Measurements from ENCODE around the gene SMIM12. TPM values are rescaled to one million over a fixed set of nuclear protein-coding genes. Genes with fewer than 3 reads are reported as not detected.

SMIM12 gene
- total RNA-seq, 1 donor from 2014 or later, result 45.4 TPM

DNA sequence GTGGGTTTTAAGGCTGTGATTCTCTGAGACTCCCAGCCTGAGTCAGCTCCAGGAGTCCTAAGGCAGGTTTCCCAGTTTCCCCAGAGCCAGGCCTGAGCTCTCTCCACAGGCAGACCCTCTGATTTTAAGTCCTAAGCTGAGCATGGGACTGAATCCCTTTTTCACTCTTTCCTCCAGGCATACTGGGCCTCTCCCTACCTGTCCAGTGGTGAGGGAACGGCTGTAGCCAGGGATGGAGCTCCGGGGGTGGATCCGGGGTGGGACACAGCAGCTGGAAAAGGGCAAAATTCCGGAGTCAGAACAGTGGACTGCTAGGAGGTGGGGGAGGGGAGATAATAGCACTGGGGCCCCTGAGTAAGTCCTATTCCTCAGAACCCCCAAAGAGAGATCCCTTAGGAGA lies 39.9 kb upstream of the SMIM12 start:
- no peaks in the 10 kb centered on the region for H3K36me3 Mint-ChIP-seq (ENCODE audit: low read depth)
- no peaks in the 10 kb centered on the region for H3K4me1 Mint-ChIP-seq
- H3K9me3 Mint-ChIP-seq, result no peaks in the 10 kb centered on the region
- no peak for DNase-seq (ENCODE audit: low read depth, low spot score)
- no peak overlapping the region for H3K4me3 Mint-ChIP-seq
- H3K27ac Mint-ChIP-seq (ENCODE audit: unreplicated experiment), result no peak overlapping the region
- TF ChIP-seq, protein P1, sequence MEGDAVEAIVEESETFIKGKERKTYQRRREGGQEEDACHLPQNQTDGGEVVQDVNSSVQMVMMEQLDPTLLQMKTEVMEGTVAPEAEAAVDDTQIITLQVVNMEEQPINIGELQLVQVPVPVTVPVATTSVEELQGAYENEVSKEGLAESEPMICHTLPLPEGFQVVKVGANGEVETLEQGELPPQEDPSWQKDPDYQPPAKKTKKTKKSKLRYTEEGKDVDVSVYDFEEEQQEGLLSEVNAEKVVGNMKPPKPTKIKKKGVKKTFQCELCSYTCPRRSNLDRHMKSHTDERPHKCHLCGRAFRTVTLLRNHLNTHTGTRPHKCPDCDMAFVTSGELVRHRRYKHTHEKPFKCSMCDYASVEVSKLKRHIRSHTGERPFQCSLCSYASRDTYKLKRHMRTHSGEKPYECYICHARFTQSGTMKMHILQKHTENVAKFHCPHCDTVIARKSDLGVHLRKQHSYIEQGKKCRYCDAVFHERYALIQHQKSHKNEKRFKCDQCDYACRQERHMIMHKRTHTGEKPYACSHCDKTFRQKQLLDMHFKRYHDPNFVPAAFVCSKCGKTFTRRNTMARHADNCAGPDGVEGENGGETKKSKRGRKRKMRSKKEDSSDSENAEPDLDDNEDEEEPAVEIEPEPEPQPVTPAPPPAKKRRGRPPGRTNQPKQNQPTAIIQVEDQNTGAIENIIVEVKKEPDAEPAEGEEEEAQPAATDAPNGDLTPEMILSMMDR (conservative IDR thresholded peaks at IDR 0.05), result no peak
- peaks cover 32% of the 10 kb centered on the region for H3K27me3 Mint-ChIP-seq (ENCODE audit: low read depth)

DNA sequence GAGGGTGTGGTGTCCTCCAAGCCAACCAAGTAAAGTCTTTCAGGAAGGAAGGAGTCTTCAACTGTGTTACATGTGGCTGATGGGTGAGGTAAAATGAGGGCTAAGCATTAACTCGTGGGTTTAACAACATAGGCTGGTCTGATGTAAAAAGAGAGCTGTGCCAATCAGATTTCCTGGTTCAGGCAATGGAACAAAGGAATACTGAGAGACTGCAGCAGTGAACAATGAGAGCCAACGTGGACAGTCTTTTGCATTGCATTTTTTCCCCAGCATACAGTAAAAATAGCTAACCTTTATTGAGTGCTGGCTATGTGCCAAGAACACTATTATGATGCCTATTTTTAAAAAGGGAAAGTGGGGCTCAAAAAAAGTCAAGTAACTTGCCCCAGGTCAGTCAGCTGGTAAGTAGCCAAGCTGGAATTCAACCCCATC lies 38.8 kb upstream of the SMIM12 start:
- no peaks in the 10 kb centered on the region for H3K36me3 Mint-ChIP-seq (ENCODE audit: low read depth)
- TF ChIP-seq, protein P1 (conservative IDR thresholded peaks at IDR 0.05), result no peak
- no peaks in the 10 kb centered on the region for H3K4me1 Mint-ChIP-seq
- H3K27me3 Mint-ChIP-seq (ENCODE audit: low read depth), result peaks cover 27% of the 10 kb centered on the region
- H3K4me3 Mint-ChIP-seq, result no peak overlapping the region
- no peak overlapping the region for H3K27ac Mint-ChIP-seq (ENCODE audit: unreplicated experiment)
- H3K9me3 Mint-ChIP-seq, result peaks cover under 1% of the 10 kb centered on the region
- no peak for DNase-seq (ENCODE audit: low read depth, low spot score)

DNA sequence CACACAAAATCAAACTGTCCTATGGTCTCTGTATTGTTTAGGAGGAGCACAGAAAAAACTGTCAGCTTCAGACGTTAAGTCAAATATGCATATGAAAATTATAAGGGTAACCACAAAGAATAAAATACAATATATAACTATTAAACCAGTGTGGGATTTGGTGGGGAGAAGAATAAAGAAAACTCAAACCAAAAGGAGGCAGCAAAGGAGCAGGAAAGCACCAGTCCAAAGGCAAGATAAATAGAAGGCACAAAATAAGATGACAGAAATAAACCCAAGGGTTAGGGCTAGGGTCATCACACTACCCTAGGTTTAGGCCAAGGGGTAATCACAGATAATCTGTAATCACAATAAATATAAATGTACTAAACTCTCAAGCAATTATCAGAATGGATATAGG lies 37.1 kb upstream of the SMIM12 start:
- Mint-ChIP-seq H3K4me1 (no peaks in the 10 kb centered on the region), H3K4me3 (no peak overlapping the region), H3K27ac (ENCODE audit: unreplicated experiment) (no peak overlapping the region), H3K9me3 (peaks cover 8% of the 10 kb centered on the region), H3K36me3 (ENCODE audit: low read depth) (peaks cover 5% of the 10 kb centered on the region), H3K27me3 (ENCODE audit: low read depth) (peaks cover 15% of the 10 kb centered on the region)
- TF ChIP-seq, protein P1 (conservative IDR thresholded peaks at IDR 0.05), result no peak
- no peak for DNase-seq (ENCODE audit: low read depth, low spot score)

DNA sequence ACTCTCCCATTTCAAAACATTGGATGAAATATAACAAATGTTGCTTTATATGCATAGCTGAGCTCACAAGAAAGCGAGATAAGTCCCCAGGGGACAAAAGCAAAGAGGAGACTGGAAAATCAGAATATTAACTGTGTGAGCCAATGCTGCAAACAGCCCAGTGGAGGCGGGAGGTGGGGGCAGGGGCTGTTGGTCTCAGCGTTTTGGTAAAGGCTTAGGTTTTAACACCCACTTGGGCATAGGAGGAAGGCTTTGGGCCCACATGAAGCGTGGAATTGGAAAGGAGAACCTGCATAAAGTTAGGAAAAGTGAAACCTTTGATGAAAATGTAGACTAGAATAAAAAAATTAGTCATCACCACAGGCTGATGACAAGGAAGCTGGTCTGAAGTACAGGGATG lies 30.2 kb upstream of the SMIM12 start:
- Mint-ChIP-seq H3K4me3 (no peak overlapping the region), H3K4me1 (no peaks in the 10 kb centered on the region), H3K9me3 (peaks cover 10% of the 10 kb centered on the region), H3K27ac (ENCODE audit: unreplicated experiment) (no peak overlapping the region), H3K27me3 (ENCODE audit: low read depth) (peaks cover 58% of the 10 kb centered on the region), H3K36me3 (ENCODE audit: low read depth) (peaks cover 5% of the 10 kb centered on the region)
- TF ChIP-seq, protein P1 (conservative IDR thresholded peaks at IDR 0.05), result no peak
- no peak for DNase-seq (ENCODE audit: low read depth, low spot score)

GRCh38 chr1:34887593-34887992 lies 28.0 kb upstream of the SMIM12 start:
- H3K27me3 Mint-ChIP-seq (ENCODE audit: low read depth), result peaks cover 79% of the 10 kb centered on the region
- H3K36me3 Mint-ChIP-seq (ENCODE audit: low read depth), result peaks cover 2% of the 10 kb centered on the region
- TF ChIP-seq, protein P1 (conservative IDR thresholded peaks at IDR 0.05), result no peak
- no peak for DNase-seq (ENCODE audit: low read depth, low spot score)
- H3K27ac Mint-ChIP-seq (ENCODE audit: unreplicated experiment), result no peak overlapping the region
- H3K4me3 Mint-ChIP-seq, result no peak overlapping the region
- H3K4me1 Mint-ChIP-seq, result no peaks in the 10 kb centered on the region
- peaks cover 7% of the 10 kb centered on the region for H3K9me3 Mint-ChIP-seq

All from neural crest cell (in vitro differentiated cells).